Ureter (tissue), 1 donor: ENCODE results near the gene NAA80. TPM values are rescaled to one million over a fixed set of nuclear protein-coding genes. Genes with fewer than 3 reads are reported as not detected.

Experiments used
- DNase-seq: peaks from one replicate; pipeline ENCODE4 v3.0.0-alpha.2; 2020; ENCODE audit warnings: low spot score
- total RNA-seq: library from RNA; stranded (reverse); gene quantifications from one replicate; pipeline ENCODE4 v1.2.4, GENCODE V29; 2023
- donor health status: DM: yes; HTN: yes; CAD: no.

The NAA80 gene
- total RNA-seq, 1 donor from 2014 or later, result 10.7 TPM

GRCh38 chr3:50327943-50328691 lies 28.9 kb upstream of the NAA80 start, which contains the start of gene TUSC2:
Gene TUSC2 (minus strand): TSS chr3:50328223. CDS start chr3:50328099, 124 bp downstream.
- peak; percentile 97 for DNase-seq

- no peak for DNase-seq
Observed at GRCh38 chr3:50327129-50327528, 27.9 kb upstream of the NAA80 start.

- DNase-seq, result no peak
Observed at GRCh38 chr3:50326182-50326541, 27.0 kb upstream of the NAA80 start.

GRCh38 chr3:50325497-50326181 lies 26.4 kb upstream of the NAA80 start:
- DNase-seq, result no peak

GRCh38 chr3:50325113-50325480 lies 25.9 kb upstream of the NAA80 start:
- DNase-seq, result no peak

GRCh38 chr3:50324351-50325112 lies 25.3 kb upstream of the NAA80 start:
- no peak for DNase-seq

GRCh38 chr3:50323614-50324199 lies 24.5 kb upstream of the NAA80 start:
- no peak for DNase-seq

GRCh38 chr3:50323092-50323600 lies 23.9 kb upstream of the NAA80 start:
- no peak for DNase-seq

GRCh38 chr3:50322386-50323091 lies 23.3 kb upstream of the NAA80 start, which contains the start of gene HYAL2:
Gene HYAL2 (minus strand): TSS chr3:50322745. CDS start chr3:50320489, 2,256 bp downstream.
- DNase-seq, result no peak

GRCh38 chr3:50322115-50322385 lies 22.8 kb upstream of the NAA80 start:
- no peak for DNase-seq

GRCh38 chr3:50321336-50322114 lies 22.3 kb upstream of the NAA80 start:
- DNase-seq, result peak; percentile 88

- peak; percentile 73 for DNase-seq
Observed at GRCh38 chr3:50320853-50321335, 21.7 kb upstream of the NAA80 start.

GRCh38 chr3:50319894-50320625 lies 20.9 kb upstream of the NAA80 start:
- DNase-seq, result no peak

GRCh38 chr3:50319181-50319893 lies 20.1 kb upstream of the NAA80 start:
- DNase-seq, result no peak

GRCh38 chr3:50318615-50319014 lies 19.4 kb upstream of the NAA80 start:
- DNase-seq, result no peak

GRCh38 chr3:50318163-50318562 lies 19.0 kb upstream of the NAA80 start:
- DNase-seq, result no peak

- DNase-seq, result no peak
Observed at GRCh38 chr3:50317300-50317699, 18.1 kb upstream of the NAA80 start.

GRCh38 chr3:50316657-50317242 lies 17.5 kb upstream of the NAA80 start:
- peak; percentile 87 for DNase-seq

GRCh38 chr3:50314816-50315215 lies 15.6 kb upstream of the NAA80 start:
- DNase-seq, result no peak
